SK-N-SH (cell line): Measurements from ENCODE around the gene POGLUT3. TPM values are rescaled to one million over a fixed set of nuclear protein-coding genes. Genes with fewer than 3 reads are reported as not detected.

Experiments used
- CTCF ChIA-PET: fragments of 300-600, 350-600 bp; formaldehyde crosslinking; extraction: SDS; loops from one replicate; lab custom pipeline; 2021; lab: Yijun Ruan, JAX
- POLR2A ChIA-PET: fragments of 350-600 bp; sonication (Branson Sonifier 250); formaldehyde crosslinking; extraction: SDS; loops from one replicate; lab custom pipeline; 2020; ENCODE audit warnings: antibody characterized with exemption, inconsistent platforms; lab: Yijun Ruan, JAX
- DNase-seq: peaks from one replicate; pipeline ENCODE4 v3.0.0; 2012
- H2AFZ ChIP-seq: fragments of 200-600 bp; sonication (generic); 2 replicates; pipeline ENCODE4 v1.8.1; 2016; ENCODE audit warnings: antibody characterized with exemption, mild to moderate bottlenecking, low read depth
- H3F3A ChIP-seq: fragments of 200-600 bp; sonication (generic); replicated peaks from 2 replicates; pipeline ENCODE3; 2016; ENCODE audit warnings: antibody characterized with exemption, mild to moderate bottlenecking; ENCODE audit not compliant: insufficient read depth
- H3K27ac ChIP-seq, 2 experiments: fragments of 200-500 bp in 1 of 2; fragments of 200-600 bp in 1 of 2; sonication (Bioruptor generic) in 1 of 2; sonication (generic), shearing (Covaris generic) in 1 of 2; 2 replicates each; pipeline versions ENCODE4 v1.5.1 to v1.6.1; 2014 to 2016; ENCODE audit warnings: low read depth in 2 of 2, inconsistent platforms in 1 of 2, low read length in 1 of 2, mild to moderate bottlenecking in 1 of 2, mixed read lengths in 1 of 2
- H3K27me3 ChIP-seq: fragments of 200-600 bp; sonication (generic), shearing (Covaris generic); 2 replicates; pipeline ENCODE4 v1.6.1; 2016; ENCODE audit warnings: mixed run types; ENCODE audit not compliant: insufficient read depth
- H3K36me3 ChIP-seq, 2 experiments: fragments of 200-500 bp in 1 of 2; fragments of 200-600 bp in 1 of 2; sonication (Bioruptor generic) in 1 of 2; sonication (generic) in 1 of 2; replicated peaks in 1 of 2; 2 replicates each; pipeline versions ENCODE3 to v1.5.1; 2014 to 2016; ENCODE audit warnings: low read length in 1 of 2, mild to moderate bottlenecking in 1 of 2; ENCODE audit not compliant: insufficient read depth in 2 of 2, control insufficient read depth in 1 of 2
- H3K4me1 ChIP-seq, 2 experiments: fragments of 200-500 bp in 1 of 2; fragments of 200-600 bp in 1 of 2; sonication (Bioruptor generic) in 1 of 2; sonication (generic), shearing (Covaris generic) in 1 of 2; 2 replicates each; pipeline versions ENCODE4 v1.5.1 to v1.6.1; 2014 to 2016; ENCODE audit warnings: low read depth in 1 of 2, low read length in 1 of 2, mixed run types in 1 of 2; ENCODE audit not compliant: insufficient read depth in 2 of 2, control insufficient read depth in 1 of 2
- H3K4me2 ChIP-seq: fragments of 200-600 bp; sonication (generic), shearing (Covaris generic); 2 replicates; pipeline ENCODE4 v1.6.1; 2017; ENCODE audit warnings: mixed run types
- H3K4me3 ChIP-seq, 2 experiments: fragments of 200-500 bp in 1 of 2; fragments of 200-600 bp in 1 of 2; sonication (Bioruptor generic) in 1 of 2; sonication (generic), shearing (Covaris generic) in 1 of 2; 2 replicates each; pipeline versions ENCODE4 v1.5.1 to v1.8.1; 2014 to 2016; ENCODE audit warnings: low read depth in 2 of 2, inconsistent platforms in 1 of 2, low read length in 1 of 2, mild to moderate bottlenecking in 1 of 2, mixed read lengths in 1 of 2, moderate library complexity in 1 of 2
- H3K79me2 ChIP-seq: fragments of 200-600 bp; sonication (generic); 2 replicates; pipeline ENCODE4 v1.8.1; 2017; ENCODE audit warnings: mild to moderate bottlenecking; ENCODE audit not compliant: insufficient read depth
- H3K9ac ChIP-seq: fragments of 200-600 bp; sonication (generic); 2 replicates; pipeline ENCODE4 v1.6.1; 2017; ENCODE audit warnings: mixed run types
- H3K9me2 ChIP-seq: fragments of 200-600 bp; sonication (generic); 2 replicates; pipeline ENCODE4 v1.6.1; 2017; ENCODE audit warnings: mixed run types
- H3K9me3 ChIP-seq: fragments of 200-600 bp; sonication (generic); 2 replicates; pipeline ENCODE4 v1.6.1; 2017; ENCODE audit warnings: mixed run types, mild to moderate bottlenecking, moderate library complexity
- H4K20me1 ChIP-seq: fragments of 200-600 bp; sonication (generic); 2 replicates; pipeline ENCODE4 v1.6.1; 2017; ENCODE audit warnings: mild to moderate bottlenecking, mixed run types; ENCODE audit not compliant: insufficient read depth
- ELF1 ChIP-seq: IDR thresholded peaks from 2 replicates; pipeline ENCODE4 v1.4.0; 2012
- EP300 ChIP-seq, 2 experiments: IDR thresholded peaks; 2 replicates each; pipeline versions ENCODE4 v1.4.0 to v1.6.1; 2012; ENCODE audit warnings: borderline replicate concordance in 1 of 2, low read depth in 1 of 2, low read length in 1 of 2
- EZH2phosphoT487 ChIP-seq: fragments of 200-600 bp; sonication (generic); IDR thresholded peaks from 2 replicates; pipeline ENCODE4 v1.6.1; 2017; ENCODE audit warnings: low read depth, mixed run types, mild to moderate bottlenecking, antibody characterized with exemption, moderate library complexity, borderline replicate concordance
- FOSL2 ChIP-seq: IDR thresholded peaks from 2 replicates; pipeline ENCODE4 v1.4.0; 2012; ENCODE audit warnings: low read depth, mild to moderate bottlenecking, moderate library complexity, borderline replicate concordance
- FOXJ3 ChIP-seq: sonication (generic); formaldehyde crosslinking; IDR thresholded peaks from 2 replicates; pipeline ENCODE4 v1.5.1; 2020; ENCODE audit warnings: mild to moderate bottlenecking, missing genetic modification reagents
- GABPA ChIP-seq: IDR thresholded peaks from 2 replicates; pipeline ENCODE4 v1.4.0; 2012; ENCODE audit warnings: low read depth, mild to moderate bottlenecking
- GATA2 ChIP-seq: sonication (generic); formaldehyde crosslinking; IDR thresholded peaks from 2 replicates; pipeline ENCODE4 v1.5.0; 2020; ENCODE audit warnings: mild to moderate bottlenecking, missing genetic modification reagents
- IRF3 ChIP-seq: fragments of 150-350 bp; IDR thresholded peaks from 2 replicates; pipeline ENCODE4 v1.6.1; 2016; ENCODE audit warnings: mild to moderate bottlenecking, low read depth, low read length
- JUND ChIP-seq: IDR thresholded peaks from 2 replicates; pipeline ENCODE4 v1.4.0; 2012
- MXI1 ChIP-seq: IDR thresholded peaks from 2 replicates; pipeline ENCODE4 v1.6.1; 2012; ENCODE audit warnings: mild to moderate bottlenecking, low read depth, low read length, improper control_type of control experiment
- POLR2AphosphoS5 ChIP-seq: IDR thresholded peaks from 2 replicates; pipeline ENCODE4 v1.6.1; 2012; ENCODE audit warnings: low read depth, low read length
- RAD21 ChIP-seq: IDR thresholded peaks from 2 replicates; pipeline ENCODE4 v1.6.1; 2012; ENCODE audit warnings: mild to moderate bottlenecking, low read length
- RCOR1 ChIP-seq: fragments of 150-350 bp; IDR thresholded peaks from 2 replicates; pipeline ENCODE4 v1.6.1; 2017; ENCODE audit warnings: antibody characterized with exemption, low read length
- REST ChIP-seq: IDR thresholded peaks from 2 replicates; pipeline ENCODE4 v1.6.1; 2012; ENCODE audit warnings: mild to moderate bottlenecking, low read depth, low read length, moderate library complexity
- RFX5 ChIP-seq: IDR thresholded peaks from 2 replicates; pipeline ENCODE4 v1.6.1; 2012; ENCODE audit warnings: mild to moderate bottlenecking, improper control_type of control experiment, low read length
- SIN3A ChIP-seq: IDR thresholded peaks from 2 replicates; pipeline ENCODE4 v1.6.1; 2012; ENCODE audit warnings: low read depth, mild to moderate bottlenecking, low read length, moderate library complexity, borderline replicate concordance
- SMC3 ChIP-seq: IDR thresholded peaks from 2 replicates; pipeline ENCODE4 v1.6.1; 2012; ENCODE audit warnings: low read depth, low read length, improper control_type of control experiment
- TAF1 ChIP-seq: IDR thresholded peaks from 2 replicates; pipeline ENCODE4 v1.6.1; 2012; ENCODE audit warnings: low read depth, mild to moderate bottlenecking, low read length, moderate library complexity, borderline replicate concordance
- TCF12 ChIP-seq: IDR thresholded peaks from 2 replicates; pipeline ENCODE4 v1.4.0; 2012
- YY1 ChIP-seq: IDR thresholded peaks from 2 replicates; pipeline ENCODE4 v1.4.0; 2012; ENCODE audit warnings: low read depth, mild to moderate bottlenecking
- ZBTB33 ChIP-seq: IDR thresholded peaks from 2 replicates; pipeline ENCODE4 v1.4.0; 2012; ENCODE audit warnings: low read depth, borderline replicate concordance
- WGBS: methylation state at CpG from one replicate; pipeline ENCODE4 v1.1.6; 2017; ENCODE audit warnings: low lambda C conversion rate; 5-methylcytosine and 5-hydroxymethylcytosine counted together
- polyA plus RNA-seq, 3 experiments: library from polyadenylated mRNA; depleted of rRNA; stranded (reverse); fragments of >200 nt; gene quantifications; 2 replicates each; pipeline ENCODE4 v1.2.3, GENCODE V29; 2012
- TF ChIP-seq, protein P1 (sequence below): IDR thresholded peaks from 2 replicates; pipeline ENCODE4 v1.4.0; 2012; ENCODE audit warnings: low read depth, borderline replicate concordance
- TF ChIP-seq, protein P2 (sequence below): IDR thresholded peaks from 2 replicates; pipeline ENCODE4 v1.4.0; 2012; ENCODE audit warnings: low read depth
- TF ChIP-seq, protein P3 (sequence below): IDR thresholded peaks from 2 replicates; pipeline ENCODE4; 2012

The POGLUT3 gene
- polyA plus RNA-seq, 1 of the 3 experiments (the other 2 are of a cell fraction): 26.3 TPM

DNA sequence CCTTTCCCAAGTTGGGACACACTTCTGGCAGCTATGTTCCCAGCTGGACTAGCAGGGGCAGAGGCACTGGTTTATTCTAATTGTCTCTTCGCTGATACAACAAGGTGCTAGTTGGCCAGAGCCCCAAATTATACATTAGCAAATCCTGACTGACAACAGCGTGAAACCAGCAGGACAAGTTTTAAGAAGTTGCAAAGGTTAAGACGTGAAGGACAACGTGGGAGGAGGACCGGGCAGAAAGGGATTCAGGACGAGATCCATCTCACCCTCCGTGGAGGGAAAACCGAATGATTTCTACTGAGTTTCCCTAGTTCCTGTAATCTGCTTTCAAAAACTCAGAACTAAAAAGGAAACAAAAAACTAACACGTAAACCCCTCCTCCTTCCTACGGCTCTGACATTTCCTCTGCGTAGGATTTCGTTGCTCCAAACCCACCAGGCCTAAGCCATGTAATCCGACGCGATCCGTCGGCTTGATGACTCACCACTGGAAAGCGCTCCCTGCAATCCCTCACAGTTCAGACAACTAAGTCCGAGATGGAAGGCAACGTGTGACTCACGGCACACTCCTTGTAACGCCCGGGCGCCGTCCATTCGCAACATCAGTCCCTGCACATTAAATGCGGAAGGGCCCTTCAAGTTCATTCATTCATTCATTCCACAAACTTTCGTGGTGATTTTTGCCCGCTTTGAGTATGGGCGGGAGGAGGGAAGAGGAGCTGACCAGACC lies 703 bp downstream of the POGLUT3 start:
- H3K9me2 ChIP-seq: no peaks in the 10 kb centered on the region
- H3K4me2 ChIP-seq: peak overlapping the region; percentile 74
- no peaks in the 10 kb centered on the region for H3K9me3 ChIP-seq
- H3K27me3 ChIP-seq: no peaks in the 10 kb centered on the region
- H2AFZ ChIP-seq: peak overlapping the region; percentile 80
- peaks cover 6% of the 10 kb centered on the region for H3F3A ChIP-seq
- peak overlapping the region; percentile 61 to 75 for H3K4me3 ChIP-seq
- peak; percentile 48; the same call in 1 of the 2 replicates for TF ChIP-seq YY1
- TF ChIP-seq JUND: peak; percentile 97
- TF ChIP-seq SMC3: 0 out of 2 replicates have a peak, but pooled peaks have one; percentile 3
- TF ChIP-seq FOSL2: peak; percentile 97
- peak; percentile 93 for TF ChIP-seq POLR2AphosphoS5
- TF ChIP-seq, protein P1, sequence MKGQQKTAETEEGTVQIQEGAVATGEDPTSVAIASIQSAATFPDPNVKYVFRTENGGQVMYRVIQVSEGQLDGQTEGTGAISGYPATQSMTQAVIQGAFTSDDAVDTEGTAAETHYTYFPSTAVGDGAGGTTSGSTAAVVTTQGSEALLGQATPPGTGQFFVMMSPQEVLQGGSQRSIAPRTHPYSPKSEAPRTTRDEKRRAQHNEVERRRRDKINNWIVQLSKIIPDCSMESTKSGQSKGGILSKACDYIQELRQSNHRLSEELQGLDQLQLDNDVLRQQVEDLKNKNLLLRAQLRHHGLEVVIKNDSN: no peak
- peak; percentile 17; the same call in 1 of the 2 replicates for TF ChIP-seq REST
- peak in 1 of 2 experiments; percentile 42; a peak in 1 of 4 replicates for TF ChIP-seq EP300 (IDR thresholded peaks at IDR 0.05; ENCODE audit: borderline replicate concordance in 1 of 2, low read depth in 1 of 2, low read length in 1 of 2)
- TF ChIP-seq, protein P2, sequence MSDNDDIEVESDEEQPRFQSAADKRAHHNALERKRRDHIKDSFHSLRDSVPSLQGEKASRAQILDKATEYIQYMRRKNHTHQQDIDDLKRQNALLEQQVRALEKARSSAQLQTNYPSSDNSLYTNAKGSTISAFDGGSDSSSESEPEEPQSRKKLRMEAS: peak; percentile 92
- peak; percentile 84 for TF ChIP-seq TAF1
- TF ChIP-seq RAD21: no peak
- peak; percentile 29; the same call in 1 of the 2 replicates for TF ChIP-seq ZBTB33
- TF ChIP-seq FOXJ3 (CRISPR knock-in tag): no peak
- peak; percentile 34; the same call in 1 of the 2 replicates for TF ChIP-seq GABPA
- no peak for TF ChIP-seq RFX5
- TF ChIP-seq GATA2 (CRISPR knock-in tag): no peak
- TF ChIP-seq EZH2phosphoT487: no peak
- TF ChIP-seq, protein P3, sequence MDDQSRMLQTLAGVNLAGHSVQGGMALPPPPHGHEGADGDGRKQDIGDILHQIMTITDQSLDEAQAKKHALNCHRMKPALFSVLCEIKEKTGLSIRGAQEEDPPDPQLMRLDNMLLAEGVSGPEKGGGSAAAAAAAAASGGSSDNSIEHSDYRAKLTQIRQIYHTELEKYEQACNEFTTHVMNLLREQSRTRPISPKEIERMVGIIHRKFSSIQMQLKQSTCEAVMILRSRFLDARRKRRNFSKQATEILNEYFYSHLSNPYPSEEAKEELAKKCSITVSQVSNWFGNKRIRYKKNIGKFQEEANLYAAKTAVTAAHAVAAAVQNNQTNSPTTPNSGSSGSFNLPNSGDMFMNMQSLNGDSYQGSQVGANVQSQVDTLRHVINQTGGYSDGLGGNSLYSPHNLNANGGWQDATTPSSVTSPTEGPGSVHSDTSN: peak; percentile 89
- peak; percentile 59; the same call in 1 of the 2 replicates for TF ChIP-seq SIN3A
- TF ChIP-seq MXI1: peak; percentile 62; the same call in 1 of the 2 replicates
- peak; percentile 87 for TF ChIP-seq TCF12
- TF ChIP-seq IRF3: no peak
- TF ChIP-seq ELF1: 0 out of 2 replicates have a peak, but pooled peaks have one; percentile 7
- TF ChIP-seq RCOR1: peak; percentile 7; the same call in 1 of the 2 replicates
- CTCF ChIA-PET: no interaction called here
- POLR2A ChIA-PET: no interaction called here
- H3K36me3 ChIP-seq: no peaks in the 10 kb centered on the region
- WGBS: 8% methylated on average over 30 of the region's 30 CpGs
- H3K9ac ChIP-seq: peak overlapping the region; percentile 76
- peaks cover 0 to 11% of the 10 kb centered on the region in 2 experiments; a peak in 2 of 4 replicates for H3K4me1 ChIP-seq
- peak overlapping the region; percentile 83 to 87 for H3K27ac ChIP-seq
- H4K20me1 ChIP-seq: no peaks in the 10 kb centered on the region
- peak; percentile 73 for DNase-seq
- H3K79me2 ChIP-seq: peaks cover 15% of the 10 kb centered on the region; the same call in 1 of the 2 replicates
